PC-3 (cell line): ENCODE measurements around the gene SPANXB1. TPM values are rescaled to one million over a fixed set of nuclear protein-coding genes. Genes with fewer than 3 reads are reported as not detected.
"Not testable (repeated sequence)": the region's sequence is repeated elsewhere in the genome, so short reads cannot be mapped to it uniquely, and the experiment has no call there.

Source experiments
- ATAC-seq: fragments of 200-7000 bp; cut with Tn5 transposase; 2 replicates; pipeline ENCODE4 v1.9.1; 2020; ENCODE audit warnings: mild to moderate bottlenecking, moderate library complexity
- BruUV-seq: library from RNA; stranded (reverse); fragments of 400-500 nt; replicated peaks from 2 replicates; lab custom pipeline; 2021; lab: Mats Ljungman, UMichigan
- CTCF ChIA-PET: fragments of 300-600 bp; sonication (Branson Sonifier 250); formaldehyde crosslinking; loops from one replicate; lab custom pipeline; 2022; ENCODE audit warnings: antibody characterized with exemption; lab: Charles Lee
- POLR2A ChIA-PET: fragments of 300-600 bp; sonication (Branson Sonifier 250); formaldehyde crosslinking; loops from one replicate; lab custom pipeline; 2022; ENCODE audit warnings: antibody characterized with exemption; ENCODE audit not compliant: unreplicated experiment; lab: Charles Lee
- DNase-seq: peaks from one replicate; pipeline ENCODE4 v3.0.0-alpha.2; 2015
- H2AFZ ChIP-seq: fragments of 300-600 bp; sonication (generic); 2 replicates; pipeline ENCODE4 v1.6.0; 2016; ENCODE audit warnings: antibody characterized with exemption, low read length
- H3F3A ChIP-seq: fragments of 300-600 bp; sonication (generic); one replicate; pipeline ENCODE4 v1.6.0; 2017; ENCODE audit warnings: antibody characterized with exemption, low read length, control low read depth, mild to moderate bottlenecking; ENCODE audit not compliant: unreplicated experiment
- H3K27ac ChIP-seq: fragments of 300-600 bp; sonication (generic); 2 replicates; pipeline ENCODE4 v1.5.1; 2016; ENCODE audit warnings: mild to moderate bottlenecking, low read length
- H3K27me3 ChIP-seq: fragments of 300-600 bp; sonication (generic); 2 replicates; pipeline ENCODE4 v1.6.1; 2016; ENCODE audit warnings: low read length, mixed read lengths
- H3K36me3 ChIP-seq: fragments of 300-600 bp; sonication (generic); 2 replicates; pipeline ENCODE4 v1.6.1; 2016; ENCODE audit warnings: low read depth, mixed run types, low read length, mixed read lengths
- H3K4me1 ChIP-seq: fragments of 300-600 bp; sonication (generic); 2 replicates; pipeline ENCODE4 v1.5.1; 2016; ENCODE audit warnings: low read length; ENCODE audit not compliant: insufficient read depth
- H3K4me2 ChIP-seq: fragments of 300-600 bp; sonication (generic); 2 replicates; pipeline ENCODE4 v1.6.0; 2016; ENCODE audit warnings: low read length
- H3K4me3 ChIP-seq: fragments of 300-600 bp; sonication (generic); 2 replicates; pipeline ENCODE4 v1.5.1; 2016; ENCODE audit warnings: mild to moderate bottlenecking, low read length, mixed read lengths
- H3K79me2 ChIP-seq: fragments of 300-600 bp; sonication (generic); 2 replicates; pipeline ENCODE4 v1.6.1; 2017; ENCODE audit warnings: low read length, mixed read lengths
- H3K9ac ChIP-seq: fragments of 300-600 bp; sonication (generic); 2 replicates; pipeline ENCODE4 v1.6.0; 2016; ENCODE audit warnings: mild to moderate bottlenecking, low read length
- H3K9me2 ChIP-seq: fragments of 300-600 bp; sonication (generic); replicated peaks from 2 replicates; pipeline ENCODE4 v1.6.1; 2016; ENCODE audit warnings: mixed run types, low read length, mixed read lengths
- H3K9me3 ChIP-seq: fragments of 300-600 bp; sonication (generic); 2 replicates; pipeline ENCODE4 v1.6.1; 2016; ENCODE audit warnings: low read length, mixed read lengths
- H4K20me1 ChIP-seq: fragments of 300-600 bp; sonication (generic); 2 replicates; pipeline ENCODE4 v1.6.1; 2016; ENCODE audit warnings: low read length, mixed read lengths
- intact Hi-C: fragments of 100-400 bp; cut with micrococcal nuclease; formaldehyde crosslinking; loops from 2 replicates; pipeline ENCODE4 v1.9.0; 2023
- total RNA-seq: library from RNA; depleted of rRNA; stranded (reverse); fragments of >200 nt; gene quantifications from 2 replicates; pipeline ENCODE4 v1.2.3, GENCODE V29; 2014; rRNA removed

SPANXB1 gene
- total RNA-seq, 1 experiment from 2014 or later, result 0.33 TPM

GRCh38 chrX:141044246-141044645, 41.9 kb downstream of the SPANXB1 start:
- DNase-seq, H3K27ac ChIP-seq, H3K9ac ChIP-seq, H3K4me1 ChIP-seq, BruUV-seq, H3K4me3 ChIP-seq, H3K36me3 ChIP-seq, H3K4me2 ChIP-seq, H2AFZ ChIP-seq, H3K27me3 ChIP-seq, ATAC-seq, H3K9me3 ChIP-seq, POLR2A ChIA-PET, H4K20me1 ChIP-seq, H3K79me2 ChIP-seq, H3F3A ChIP-seq, intact Hi-C loops, CTCF ChIA-PET, H3K9me2 ChIP-seq: not testable (repeated sequence)

DNA sequence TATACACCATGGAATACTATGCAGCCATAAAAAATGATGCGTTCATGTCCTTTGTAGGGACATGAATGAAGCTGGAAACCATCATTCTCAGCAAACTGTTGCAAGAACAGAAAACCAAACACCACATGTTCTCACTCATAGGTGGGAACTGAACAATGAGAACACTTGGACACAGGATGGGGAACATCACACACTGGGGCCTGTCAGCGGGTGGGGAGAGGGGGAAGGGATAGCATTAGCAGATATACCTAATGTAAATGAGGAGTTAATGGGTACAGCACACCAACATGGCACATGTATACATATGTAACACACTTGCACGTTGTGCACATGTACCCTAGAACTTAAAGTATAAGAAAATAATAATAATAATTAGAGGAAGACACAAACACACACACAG, 47.5 kb downstream of the SPANXB1 start:
- H3K27me3 ChIP-seq, H3K9me3 ChIP-seq, ATAC-seq, H3K27ac ChIP-seq, H4K20me1 ChIP-seq, H3K79me2 ChIP-seq, H3K4me3 ChIP-seq, H2AFZ ChIP-seq, H3K4me2 ChIP-seq, POLR2A ChIA-PET, DNase-seq, H3K36me3 ChIP-seq, intact Hi-C loops, H3F3A ChIP-seq, H3K9me2 ChIP-seq, CTCF ChIA-PET, BruUV-seq, H3K4me1 ChIP-seq, H3K9ac ChIP-seq: not testable (repeated sequence)

GRCh38 chrX:141052098-141052497, 49.7 kb downstream of the SPANXB1 start:
- H3F3A ChIP-seq, H3K36me3 ChIP-seq, H3K27ac ChIP-seq, H3K9me3 ChIP-seq, H3K9ac ChIP-seq, BruUV-seq, CTCF ChIA-PET, H3K27me3 ChIP-seq, H4K20me1 ChIP-seq, H3K4me3 ChIP-seq, POLR2A ChIA-PET, H3K9me2 ChIP-seq, H2AFZ ChIP-seq, intact Hi-C loops, H3K79me2 ChIP-seq, H3K4me2 ChIP-seq, ATAC-seq, H3K4me1 ChIP-seq: not testable (repeated sequence)
- peak; percentile 29 for DNase-seq

Other genes with a start within 250 kb of the SPANXB1 start
- gene LDOC1, start 174.5 kb downstream of the SPANXB1 start, total RNA-seq, result 40.6 and 45.5 TPM in 2 replicates
- gene SPANXC, start 239.9 kb downstream of the SPANXB1 start, total RNA-seq, result not detected in 2 replicates